BLaER1 treated with 17β-estradiol and CSF1 and Interleukin-3, amounts not matched to agents 10 nM and 100 nM (cell line): Measurements from ENCODE around the gene PNLIPRP3.

Experiments used
- H3K27ac ChIP-seq, 11 experiments: shearing (Covaris generic); formaldehyde crosslinking; 2 replicates each; pipeline ENCODE4 v1.8.1; 2022
- H3K27me3 ChIP-seq, 11 experiments: shearing (Covaris generic); formaldehyde crosslinking; 2 replicates each; pipeline ENCODE4 v1.8.1; 2022
- H3K36me3 ChIP-seq, 11 experiments: shearing (Covaris generic); formaldehyde crosslinking; 2 replicates each; pipeline ENCODE4 v1.8.1; 2022
- H3K4me1 ChIP-seq, 10 experiments: shearing (Covaris generic); formaldehyde crosslinking; 2 replicates each; pipeline ENCODE4 v1.8.1; 2022
- H3K4me2 ChIP-seq, 11 experiments: shearing (Covaris generic); formaldehyde crosslinking; 2 replicates each; pipeline ENCODE4 v1.8.1; 2022
- H3K4me3 ChIP-seq, 10 experiments: shearing (Covaris generic); formaldehyde crosslinking; 2 replicates each; pipeline ENCODE4 v1.8.1; 2022
- H3K9ac ChIP-seq, 11 experiments: shearing (Covaris generic); formaldehyde crosslinking; 2 replicates each; pipeline ENCODE4 v1.8.1; 2022
- H3K9me3 ChIP-seq, 11 experiments: shearing (Covaris generic); formaldehyde crosslinking; replicated peaks in 1 of 11; 2 replicates each; pipeline ENCODE4 v1.8.1; 2022
- H4K20me1 ChIP-seq, 11 experiments: shearing (Covaris generic); formaldehyde crosslinking; 2 replicates each; pipeline ENCODE4 v1.8.1; 2022
- Cebpa-rat ChIP-seq, 11 experiments: shearing (Covaris generic); IDR thresholded peaks; 2 replicates each; pipeline ENCODE4 v1.8.1; 2022

Gene PNLIPRP3

GRCh38 chr10:116440330-116441030, 12.8 kb downstream of the PNLIPRP3 start:
- H3K9me3 ChIP-seq, result no peaks in the 10 kb centered on the region
- no peaks in the 10 kb centered on the region for H3K4me1 ChIP-seq
- H3K9ac ChIP-seq, result no peak overlapping the region
- H3K27me3 ChIP-seq, result no peaks in the 10 kb centered on the region
- H3K27ac ChIP-seq, result no peak overlapping the region
- no peaks in the 10 kb centered on the region for H4K20me1 ChIP-seq
- no peak overlapping the region for H3K4me2 ChIP-seq
- no peak for TF ChIP-seq Cebpa-rat (IDR thresholded peaks at IDR 0.05)
- no peaks in the 10 kb centered on the region for H3K36me3 ChIP-seq
- no peak overlapping the region for H3K4me3 ChIP-seq

- Histone ChIP-seq H3K27me3 (no peaks in the 10 kb centered on the region), H3K9me3 (no peaks in the 10 kb centered on the region)
- no peak for TF ChIP-seq Cebpa-rat (IDR thresholded peaks at IDR 0.05)
Measured at GRCh38 chr10:116444527-116445142, 17.0 kb downstream of the PNLIPRP3 start.

GRCh38 chr10:116450861-116451260, 23.2 kb downstream of the PNLIPRP3 start:
- H3K4me2 ChIP-seq, result peak overlapping the region in 4 of 11 experiments; percentile 24 to 60 (median 42); a peak in 7 of 22 replicates
- no peaks in the 10 kb centered on the region for H4K20me1 ChIP-seq
- H3K4me1 ChIP-seq, result peaks cover 0 to 25% (median 0%) of the 10 kb centered on the region in 10 experiments; a peak in 7 of 20 replicates
- no peaks in the 10 kb centered on the region for H3K27me3 ChIP-seq
- no peaks in the 10 kb centered on the region for H3K36me3 ChIP-seq
- no peak overlapping the region for H3K9ac ChIP-seq
- H3K4me3 ChIP-seq, result no peak overlapping the region
- peak overlapping the region in 4 of 11 experiments; percentile 2 to 48 (median 6); a peak in 4 of 22 replicates for H3K27ac ChIP-seq
- 0 out of 22 replicates have a peak, but pooled peaks of 1 of the 11 experiments have one; percentile 15 for TF ChIP-seq Cebpa-rat (IDR thresholded peaks at IDR 0.05)
- peaks cover 0 to 5% (median 0%) of the 10 kb centered on the region in 11 experiments; a peak in 2 of 22 replicates for H3K9me3 ChIP-seq

More at GRCh38 chr10:116444527-116445142, 17.0 kb downstream of the PNLIPRP3 start:
- Histone ChIP-seq H3K9ac (no peak overlapping the region), H3K36me3 (no peaks in the 10 kb centered on the region), H3K4me3 (no peak overlapping the region), H3K27ac (no peak overlapping the region), H4K20me1 (no peaks in the 10 kb centered on the region), H3K4me1 (no peaks in the 10 kb centered on the region), H3K4me2 (no peak overlapping the region)

DNA sequence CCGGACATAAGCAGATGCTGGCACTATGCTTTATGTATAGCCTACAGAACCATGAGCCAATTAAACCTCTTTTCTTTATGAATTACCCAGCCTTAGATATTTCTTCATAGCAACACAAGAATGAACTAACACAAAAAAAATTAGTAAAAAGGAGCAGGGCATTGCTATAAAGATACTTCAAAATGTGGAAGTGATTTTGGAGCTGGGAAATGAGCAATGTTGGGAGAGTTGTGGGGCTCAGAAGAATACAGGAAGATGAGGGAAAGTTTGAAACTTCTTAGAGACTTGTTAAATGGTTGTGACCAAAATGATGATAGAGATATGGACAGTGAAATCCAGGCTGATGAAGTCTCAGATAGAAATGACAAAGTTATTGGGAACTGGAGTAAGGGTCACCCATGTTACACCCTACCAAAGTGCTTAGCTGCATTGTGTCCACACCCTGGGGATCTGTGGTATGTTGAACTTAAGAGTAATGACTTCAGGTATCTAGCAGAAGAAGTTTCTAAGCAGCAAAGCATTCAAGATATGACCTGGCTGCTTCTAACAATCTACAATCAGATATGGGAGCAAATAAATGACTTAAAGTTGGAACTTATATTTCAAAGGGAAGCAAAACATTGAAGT, 24.2 kb downstream of the PNLIPRP3 start:
- H3K9ac ChIP-seq, result no peak overlapping the region
- TF ChIP-seq Cebpa-rat (IDR thresholded peaks at IDR 0.05), result no peak
- peak overlapping the region in 4 of 11 experiments; percentile 2 to 48 (median 9); a peak in 3 of 22 replicates for H3K27ac ChIP-seq
- no peaks in the 10 kb centered on the region for H3K27me3 ChIP-seq
- H3K4me1 ChIP-seq, result peaks cover 0 to 25% (median 0%) of the 10 kb centered on the region in 10 experiments; a peak in 7 of 20 replicates
- peak overlapping the region in 3 of 11 experiments; percentile 37 to 60 (median 47); a peak in 6 of 22 replicates for H3K4me2 ChIP-seq
- H3K36me3 ChIP-seq, result no peaks in the 10 kb centered on the region
- peaks cover 0 to 5% (median 0%) of the 10 kb centered on the region in 11 experiments; a peak in 2 of 22 replicates for H3K9me3 ChIP-seq
- no peak overlapping the region for H3K4me3 ChIP-seq
- no peaks in the 10 kb centered on the region for H4K20me1 ChIP-seq

GRCh38 chr10:116452338-116452720, 24.7 kb downstream of the PNLIPRP3 start:
- Histone ChIP-seq H3K27ac (no peak overlapping the region), H3K36me3 (no peaks in the 10 kb centered on the region), H3K4me3 (no peak overlapping the region), H3K9ac (no peak overlapping the region), H3K9me3 (peaks cover 0 to 5% (median 0%) of the 10 kb centered on the region in 11 experiments; a peak in 2 of 22 replicates), H3K27me3 (no peaks in the 10 kb centered on the region), H4K20me1 (no peaks in the 10 kb centered on the region), H3K4me2 (peak overlapping the region in 2 of 11 experiments; percentile 47 to 60; a peak in 3 of 22 replicates), H3K4me1 (peaks cover 0 to 30% (median 3%) of the 10 kb centered on the region in 10 experiments; a peak in 9 of 20 replicates)
- no peak for TF ChIP-seq Cebpa-rat (IDR thresholded peaks at IDR 0.05)

GRCh38 chr10:116457488-116457887, 29.8 kb downstream of the PNLIPRP3 start:
- Histone ChIP-seq H3K27ac (no peak overlapping the region), H3K36me3 (no peaks in the 10 kb centered on the region), H3K9me3 (no peaks in the 10 kb centered on the region; a peak in 2 of 22 replicates), H3K27me3 (no peaks in the 10 kb centered on the region), H3K4me1 (peaks cover 0 to 10% (median 2%) of the 10 kb centered on the region in 10 experiments; a peak in 6 of 20 replicates), H3K4me3 (no peak overlapping the region), H4K20me1 (no peaks in the 10 kb centered on the region), H3K9ac (no peak overlapping the region), H3K4me2 (peak overlapping the region in 2 of 11 experiments; percentile 1 to 11; a peak in 1 of 22 replicates)
- no peak for TF ChIP-seq Cebpa-rat (IDR thresholded peaks at IDR 0.05)

DNA sequence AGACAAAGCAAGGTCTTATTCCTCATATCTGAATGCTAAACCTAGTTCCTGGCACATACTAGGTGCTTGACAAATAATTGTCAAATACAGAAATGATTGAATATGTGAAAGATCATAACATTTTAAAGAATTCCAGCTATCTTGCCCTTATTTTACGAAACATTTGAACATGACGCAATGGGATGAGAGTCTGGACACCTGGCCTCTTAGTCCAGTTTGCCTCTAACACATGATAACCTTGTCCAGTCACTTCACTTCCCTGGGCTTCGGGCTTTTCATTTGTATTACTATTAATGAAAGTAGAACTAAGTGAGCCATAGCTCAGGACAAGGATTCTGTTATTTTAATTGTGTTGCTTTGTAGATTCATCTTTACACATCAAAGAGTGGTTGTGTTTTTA, 32.6 kb downstream of the PNLIPRP3 start:
- Histone ChIP-seq H3K9ac (no peak overlapping the region), H4K20me1 (no peaks in the 10 kb centered on the region), H3K36me3 (no peaks in the 10 kb centered on the region), H3K27ac (no peak overlapping the region), H3K27me3 (no peaks in the 10 kb centered on the region), H3K4me1 (peaks cover 6 to 15% (median 11%) of the 10 kb centered on the region in 10 experiments; a peak in 13 of 20 replicates), H3K4me3 (no peak overlapping the region), H3K9me3 (no peaks in the 10 kb centered on the region), H3K4me2 (no peak overlapping the region)
- no peak for TF ChIP-seq Cebpa-rat (IDR thresholded peaks at IDR 0.05)

- no peaks in the 10 kb centered on the region for H3K27me3 ChIP-seq
Measured at GRCh38 chr10:116461680-116462079, 34.0 kb downstream of the PNLIPRP3 start.

DNA sequence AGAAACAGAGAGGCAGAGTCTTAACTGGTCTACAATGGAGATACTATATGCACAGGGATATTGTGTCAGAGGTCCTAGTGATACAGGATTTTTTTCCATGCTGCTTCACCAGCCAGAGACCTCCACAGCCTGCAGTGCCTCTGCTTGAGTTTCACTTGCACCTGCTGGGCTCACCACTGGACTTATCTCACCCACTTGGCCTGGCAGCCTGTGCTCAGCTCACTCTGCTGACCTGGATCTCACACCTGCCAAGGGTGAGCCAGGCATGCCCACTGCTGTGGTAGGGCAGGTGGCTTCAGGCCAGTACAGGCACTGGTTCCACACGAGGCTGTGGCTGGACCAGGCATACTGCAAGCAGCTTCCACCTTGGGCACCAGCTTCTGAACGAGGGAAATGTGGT, 36.6 kb downstream of the PNLIPRP3 start:
- no peaks in the 10 kb centered on the region for H4K20me1 ChIP-seq
- no peak overlapping the region for H3K27ac ChIP-seq
- peaks cover 6 to 18% (median 12%) of the 10 kb centered on the region in 10 experiments; a peak in 16 of 20 replicates for H3K4me1 ChIP-seq
- no peaks in the 10 kb centered on the region for H3K27me3 ChIP-seq
- H3K4me2 ChIP-seq, result peak overlapping the region in 9 of 11 experiments; percentile 6 to 49 (median 39); a peak in 15 of 22 replicates
- H3K9ac ChIP-seq, result no peak overlapping the region
- no peak overlapping the region for H3K4me3 ChIP-seq
- no peak for TF ChIP-seq Cebpa-rat (IDR thresholded peaks at IDR 0.05)
- H3K9me3 ChIP-seq, result no peaks in the 10 kb centered on the region
- no peaks in the 10 kb centered on the region for H3K36me3 ChIP-seq

More at GRCh38 chr10:116461680-116462079, 34.0 kb downstream of the PNLIPRP3 start:
- no peak for TF ChIP-seq Cebpa-rat (IDR thresholded peaks at IDR 0.05)
- peaks cover 6 to 21% (median 16%) of the 10 kb centered on the region in 10 experiments; a peak in 16 of 20 replicates for H3K4me1 ChIP-seq
- H4K20me1 ChIP-seq, result no peaks in the 10 kb centered on the region
- no peak overlapping the region for H3K4me2 ChIP-seq
- no peak overlapping the region for H3K4me3 ChIP-seq
- no peaks in the 10 kb centered on the region for H3K9me3 ChIP-seq
- H3K9ac ChIP-seq, result no peak overlapping the region
- no peaks in the 10 kb centered on the region for H3K36me3 ChIP-seq
- H3K27ac ChIP-seq, result no peak overlapping the region
